Muscle of leg (tissue), 11 donors: Measurements from ENCODE around the gene ABHD10. TPM values are rescaled to one million over a fixed set of nuclear protein-coding genes. Genes with fewer than 3 reads are reported as not detected.

Experiments used
- DNase-seq: peaks from one replicate; pipeline ENCODE4 v3.0.0; 2013
- H3K27ac ChIP-seq: one replicate; pipeline ENCODE4 v1.5.1; 2013; ENCODE audit warnings: mild to moderate bottlenecking, low read length, control low read depth
- H3K27me3 ChIP-seq: one replicate; pipeline ENCODE4 v1.6.1; 2013; ENCODE audit warnings: low read length; ENCODE audit not compliant: control insufficient read depth, insufficient read depth
- H3K36me3 ChIP-seq: one replicate; pipeline ENCODE4 v1.6.1; 2013; ENCODE audit warnings: low read length; ENCODE audit not compliant: control insufficient read depth, insufficient read depth
- H3K4me1 ChIP-seq: one replicate; pipeline ENCODE4 v1.6.1; 2013; ENCODE audit warnings: low read length; ENCODE audit not compliant: control insufficient read depth, insufficient read depth
- H3K4me3 ChIP-seq: one replicate; pipeline ENCODE4 v1.5.1; 2013; ENCODE audit warnings: low read length, control low read depth
- H3K9me3 ChIP-seq: replicated peaks from 2 replicates; pipeline ENCODE4 v1.6.1; 2013; ENCODE audit warnings: low read depth, low read length; ENCODE audit not compliant: control insufficient read depth
- WGBS: methylation state at CpG from one replicate; pipeline ENCODE4 v1.1.5; 2013; ENCODE audit warnings: missing lambda C conversion rate; ENCODE audit not compliant: insufficient coverage; 5-methylcytosine and 5-hydroxymethylcytosine counted together
- polyA plus RNA-seq, 8 donors: library from polyadenylated mRNA; unstranded; fragments of 120-200 nt; gene quantifications; one replicate each; pipeline versions ENCODE4 v1.2.1 to v1.2.3, GENCODE V29; 2013; ENCODE audit warnings: inconsistent platforms in 1 of 8, low replicate concordance in 1 of 8; ENCODE audit not compliant: insufficient read length in 8 of 8, insufficient read depth in 1 of 8
- total RNA-seq: library from RNA; stranded (reverse); fragments of 120-200 nt; gene quantifications from one replicate; pipeline ENCODE4 v1.2.4, GENCODE V29; 2013

The ABHD10 gene
- total and polyA plus RNA-seq, 9 donors: 21.0 to 27.0 (median 23.1) TPM

DNA sequence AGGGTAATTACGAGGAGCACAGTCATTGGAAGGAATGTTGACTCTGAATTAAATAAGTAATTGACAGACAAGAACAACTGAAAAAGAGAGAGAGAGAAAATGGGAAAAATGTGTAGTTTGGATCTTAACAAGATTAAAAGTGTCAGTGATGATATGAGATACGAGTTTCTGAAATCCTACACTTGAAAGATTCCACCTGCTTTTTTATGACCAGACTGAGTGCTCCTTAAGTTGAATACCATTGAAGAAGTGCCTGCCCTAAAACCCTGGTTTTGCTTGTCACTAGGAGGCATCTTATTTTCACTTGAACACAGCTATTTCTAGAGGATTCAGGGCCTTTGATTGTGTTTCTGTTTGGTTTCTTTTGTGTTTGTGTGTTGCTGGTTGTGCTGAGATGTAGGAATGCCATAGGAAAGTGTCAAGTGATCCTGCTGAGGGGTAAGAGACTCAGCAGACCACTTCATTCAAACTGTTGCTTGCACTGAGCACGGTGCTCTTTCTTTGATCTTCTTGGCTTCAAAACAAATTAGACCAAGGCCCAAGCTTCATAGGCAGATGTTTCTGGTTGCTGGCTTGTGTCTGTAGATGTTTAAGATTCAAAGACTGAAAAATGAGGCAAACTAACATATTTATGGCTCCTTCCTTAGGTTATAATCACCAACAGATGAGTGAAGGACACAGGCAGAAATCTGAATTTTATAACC lies 17.2 kb upstream of the ABHD10 start:
- peaks cover 12% of the 10 kb centered on the region for H3K36me3 ChIP-seq
- no peaks in the 10 kb centered on the region for H3K27me3 ChIP-seq
- no peak overlapping the region for H3K4me3 ChIP-seq
- H3K4me1 ChIP-seq: no peaks in the 10 kb centered on the region
- WGBS: no CpG with 5 or more reads among the region's 3 CpGs
- no peak overlapping the region for H3K27ac ChIP-seq
- no peak for DNase-seq
- no peaks in the 10 kb centered on the region for H3K9me3 ChIP-seq

DNA sequence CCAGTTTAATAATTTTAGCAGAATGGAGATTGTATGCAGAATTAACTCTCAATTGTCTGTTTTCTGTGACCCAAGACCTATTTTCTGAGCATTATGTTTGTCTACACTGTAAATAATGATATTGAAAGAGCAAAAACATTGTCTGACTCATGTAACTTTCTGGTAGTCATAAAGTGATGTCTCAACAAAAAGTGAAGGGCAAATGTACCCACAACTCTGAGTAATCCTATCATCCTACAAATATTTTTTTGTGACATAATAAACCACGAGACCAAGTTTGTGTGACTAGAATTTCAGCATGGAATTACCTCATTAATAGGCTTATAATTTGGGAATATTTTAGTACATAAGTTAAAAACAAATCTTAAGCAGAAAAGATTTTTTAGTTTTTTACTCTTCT lies 15.4 kb upstream of the ABHD10 start:
- no peak for DNase-seq
- Histone ChIP-seq H3K9me3 (no peaks in the 10 kb centered on the region), H3K27me3 (no peaks in the 10 kb centered on the region), H3K4me1 (peaks cover 2% of the 10 kb centered on the region), H3K27ac (no peak overlapping the region), H3K4me3 (no peak overlapping the region), H3K36me3 (peaks cover 12% of the 10 kb centered on the region)
- WGBS: no CpG with 5 or more reads among the region's 1 CpG

DNA sequence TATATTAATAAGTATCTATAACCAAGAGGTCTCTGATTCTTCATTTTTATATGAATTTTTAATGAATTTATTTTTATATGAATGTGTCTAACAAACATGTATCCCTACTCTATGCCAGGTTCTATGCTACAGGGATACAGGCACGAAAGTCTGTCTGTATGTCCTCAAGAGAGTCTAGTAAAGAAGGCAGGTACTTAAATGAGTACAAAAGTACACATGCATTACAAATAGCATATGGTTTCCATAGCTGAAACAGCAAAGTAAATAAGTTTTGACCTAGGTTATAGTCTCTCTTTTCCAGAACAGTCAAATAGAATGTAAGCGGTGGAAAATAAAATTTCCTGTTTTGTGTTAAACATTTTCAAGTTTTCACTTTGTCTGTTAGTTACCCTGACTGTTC lies 13.3 kb upstream of the ABHD10 start:
- H3K4me3 ChIP-seq: no peak overlapping the region
- H3K36me3 ChIP-seq: peaks cover 8% of the 10 kb centered on the region
- WGBS: no CpG with 5 or more reads among the region's 2 CpGs
- no peaks in the 10 kb centered on the region for H3K9me3 ChIP-seq
- H3K4me1 ChIP-seq: peaks cover 2% of the 10 kb centered on the region
- no peak overlapping the region for H3K27ac ChIP-seq
- H3K27me3 ChIP-seq: no peaks in the 10 kb centered on the region
- DNase-seq: no peak

DNA sequence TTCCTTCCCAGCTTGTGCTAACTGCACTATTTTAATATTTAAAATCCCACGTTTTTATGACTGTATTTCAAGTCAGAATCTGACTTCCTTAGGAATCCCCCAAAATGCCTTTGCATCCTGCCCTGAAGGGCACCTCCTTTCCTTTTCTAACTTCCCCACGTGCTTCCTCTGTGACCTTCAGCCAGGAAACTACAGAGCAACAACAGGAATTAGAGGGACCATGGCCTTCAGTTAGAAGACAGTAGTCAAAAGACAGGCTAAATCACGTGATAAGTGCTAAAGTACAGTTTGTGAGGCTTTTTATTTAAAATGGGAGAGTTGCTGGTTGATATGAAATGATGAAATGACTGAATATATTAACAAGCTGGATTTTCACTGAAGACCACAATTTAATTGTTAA lies 11.8 kb upstream of the ABHD10 start:
- WGBS: 42% methylated on average over 2 of the region's 3 CpGs
- Histone ChIP-seq H3K9me3 (no peaks in the 10 kb centered on the region), H3K27ac (peak overlapping the region; percentile 53), H3K4me1 (peaks cover 2% of the 10 kb centered on the region), H3K27me3 (no peaks in the 10 kb centered on the region), H3K36me3 (peaks cover 13% of the 10 kb centered on the region), H3K4me3 (no peak overlapping the region)
- DNase-seq: peak; percentile 26

DNA sequence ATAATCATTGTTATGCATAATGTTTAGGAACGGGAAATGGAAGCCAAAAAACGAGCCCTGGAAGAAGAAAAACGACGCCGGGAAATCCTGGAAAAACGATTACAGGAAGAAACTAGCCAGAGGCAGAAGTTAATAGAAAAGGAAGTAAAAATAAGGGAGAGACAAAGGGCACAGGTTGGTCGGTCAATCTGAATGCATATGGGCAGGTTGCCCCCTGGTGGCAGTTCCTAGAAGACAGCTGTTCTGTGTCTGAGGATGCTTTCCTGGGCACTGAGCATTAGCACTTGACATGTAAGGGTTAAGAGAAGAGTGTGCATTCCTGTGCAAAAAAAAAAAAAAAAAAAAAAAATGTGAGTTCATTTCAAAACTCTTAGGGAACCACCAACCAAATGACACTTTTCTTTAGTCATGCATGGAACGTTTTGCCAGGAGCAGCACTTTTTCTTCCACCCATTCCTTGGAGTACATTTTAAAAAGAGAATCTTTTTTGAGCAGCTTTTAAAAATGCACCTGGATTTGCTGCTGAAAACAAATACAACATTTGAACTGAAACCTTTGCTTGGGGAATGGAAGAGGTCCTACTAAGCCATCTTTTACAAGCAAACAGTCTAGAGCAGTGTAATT lies 11.1 kb upstream of the ABHD10 start:
- Histone ChIP-seq H3K4me3 (no peak overlapping the region), H3K27me3 (no peaks in the 10 kb centered on the region), H3K36me3 (peaks cover 8% of the 10 kb centered on the region), H3K4me1 (peaks cover 2% of the 10 kb centered on the region), H3K9me3 (no peaks in the 10 kb centered on the region), H3K27ac (peak overlapping the region; percentile 37)
- 1% methylated on average over 6 of the region's 8 CpGs for WGBS
- peak; percentile 86 for DNase-seq

DNA sequence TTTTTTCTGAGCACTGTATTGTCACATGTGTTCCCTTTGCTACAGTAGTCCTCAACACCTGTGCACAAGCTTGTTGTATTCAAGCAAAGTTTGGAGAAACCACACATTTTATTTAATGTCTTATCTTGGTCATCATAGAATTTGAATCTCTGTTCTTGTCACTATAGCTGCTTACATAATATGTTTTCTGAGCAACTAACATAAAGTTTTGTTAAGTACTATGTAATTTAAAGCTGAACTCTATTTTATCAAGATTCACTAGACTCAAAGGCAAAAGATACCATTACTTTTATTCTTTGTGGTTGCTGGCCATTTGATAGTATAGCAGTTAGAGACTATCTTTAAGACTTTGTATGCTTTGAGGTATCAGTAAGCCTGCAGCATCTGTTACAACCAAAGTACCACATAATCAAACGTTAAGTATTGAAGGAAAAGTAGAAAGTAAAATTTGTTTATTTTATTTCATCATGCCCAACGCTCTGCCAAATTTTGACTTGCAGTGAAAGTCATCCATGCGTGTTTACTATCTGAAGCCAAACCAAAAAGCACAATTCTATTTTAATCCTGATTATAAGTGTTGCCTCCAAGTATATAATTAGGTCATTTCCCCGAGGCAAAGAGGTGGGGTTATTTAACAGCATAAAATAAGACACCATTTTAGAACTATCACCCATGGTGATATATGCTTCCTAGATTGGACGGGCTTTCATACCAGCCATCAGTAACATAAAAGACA lies 10.3 kb upstream of the ABHD10 start:
- no peaks in the 10 kb centered on the region for H3K9me3 ChIP-seq
- H3K4me1 ChIP-seq: peaks cover 2% of the 10 kb centered on the region
- H3K27me3 ChIP-seq: no peaks in the 10 kb centered on the region
- H3K27ac ChIP-seq: no peak overlapping the region
- peaks cover 8% of the 10 kb centered on the region for H3K36me3 ChIP-seq
- DNase-seq: no peak
- WGBS: no CpG with 5 or more reads among the region's 5 CpGs
- H3K4me3 ChIP-seq: no peak overlapping the region

DNA sequence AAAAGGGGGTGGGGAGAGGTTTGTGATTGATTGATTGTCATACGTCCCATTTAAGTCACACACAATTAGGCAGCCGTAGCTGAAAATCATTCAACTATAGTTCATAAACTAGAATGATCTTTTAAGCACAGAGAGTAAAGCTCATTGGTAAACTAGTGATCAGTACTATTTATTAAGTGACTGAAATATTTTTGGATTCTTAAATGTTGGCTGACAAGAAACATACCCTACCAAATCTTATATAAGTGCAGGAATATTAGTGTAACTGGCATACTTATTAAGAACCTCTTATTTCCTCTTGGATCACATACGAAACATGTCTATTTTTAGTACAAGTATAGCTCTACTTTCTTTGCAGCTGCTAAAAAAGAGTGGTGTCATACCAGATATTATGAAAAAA lies 8.4 kb upstream of the ABHD10 start:
- WGBS: no CpG with 5 or more reads among the region's 3 CpGs

DNA sequence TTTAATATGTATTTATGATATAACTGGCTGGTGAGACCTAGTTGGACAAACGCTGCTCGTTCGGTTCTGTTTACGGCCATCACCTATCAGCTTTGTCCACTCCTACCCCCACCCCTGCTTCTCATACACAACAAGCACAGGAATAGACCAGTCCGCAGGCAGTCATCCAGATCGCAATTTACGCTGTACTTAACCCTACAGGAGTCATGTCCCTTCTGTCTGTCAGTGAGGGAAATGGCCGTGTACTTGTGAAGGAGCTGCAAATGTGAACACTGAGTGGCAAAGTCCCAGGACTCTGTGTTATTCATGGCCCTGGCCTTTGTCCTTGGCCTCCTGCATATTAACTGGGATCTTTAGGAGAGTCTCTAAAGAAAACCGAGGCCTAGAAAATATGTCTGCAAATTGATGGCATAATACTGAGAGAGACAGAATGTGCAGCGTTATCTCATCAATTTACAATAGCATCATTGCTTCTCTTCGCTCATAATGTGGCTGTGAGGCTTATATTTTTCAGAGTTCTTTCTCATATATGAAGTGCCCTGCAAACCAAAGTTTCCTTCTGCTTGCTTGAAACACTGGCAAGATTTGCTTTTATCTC lies 7.2 kb upstream of the ABHD10 start:
- DNase-seq: no peak
- 46% methylated on average over 4 of the region's 11 CpGs for whole genome bisulfite sequencing
- H3K27me3 ChIP-seq: no peaks in the 10 kb centered on the region
- no peak overlapping the region for H3K27ac ChIP-seq
- no peak overlapping the region for H3K4me3 ChIP-seq
- peaks cover 9% of the 10 kb centered on the region for H3K36me3 ChIP-seq
- peaks cover 2% of the 10 kb centered on the region for H3K4me1 ChIP-seq
- no peaks in the 10 kb centered on the region for H3K9me3 ChIP-seq

More for the DNA sequence above, 8.4 kb upstream of the ABHD10 start:
- Histone ChIP-seq H3K9me3 (no peaks in the 10 kb centered on the region), H3K4me3 (no peak overlapping the region), H3K27me3 (no peaks in the 10 kb centered on the region), H3K36me3 (peaks cover 9% of the 10 kb centered on the region), H3K27ac (no peak overlapping the region), H3K4me1 (peaks cover 2% of the 10 kb centered on the region)
- DNase-seq: no peak

DNA sequence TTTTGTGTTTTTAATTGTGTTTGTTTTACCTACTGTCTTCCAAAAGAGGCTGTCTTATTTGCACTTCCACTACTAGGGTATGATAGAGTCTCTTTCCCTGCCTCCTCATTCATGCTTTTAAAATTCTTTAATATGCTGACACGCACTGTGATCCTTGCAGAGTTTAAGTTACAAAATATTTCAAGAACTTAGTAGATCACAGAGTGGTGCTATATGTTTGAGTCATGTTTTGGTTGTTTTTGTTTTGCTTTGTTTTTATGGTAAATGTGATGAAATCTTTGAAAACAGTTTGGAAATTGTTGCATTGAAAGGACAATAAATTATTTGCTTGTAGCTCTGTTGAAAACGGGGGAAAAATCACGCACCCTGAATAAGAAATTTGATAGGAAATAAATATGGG lies 5.9 kb upstream of the ABHD10 start:
- H3K4me3 ChIP-seq: no peak overlapping the region
- H3K36me3 ChIP-seq: peaks cover 9% of the 10 kb centered on the region
- no peak for DNase-seq
- H3K4me1 ChIP-seq: no peaks in the 10 kb centered on the region
- no peaks in the 10 kb centered on the region for H3K27me3 ChIP-seq
- no peaks in the 10 kb centered on the region for H3K9me3 ChIP-seq
- WGBS: no CpG with 5 or more reads among the region's 3 CpGs
- no peak overlapping the region for H3K27ac ChIP-seq

DNA sequence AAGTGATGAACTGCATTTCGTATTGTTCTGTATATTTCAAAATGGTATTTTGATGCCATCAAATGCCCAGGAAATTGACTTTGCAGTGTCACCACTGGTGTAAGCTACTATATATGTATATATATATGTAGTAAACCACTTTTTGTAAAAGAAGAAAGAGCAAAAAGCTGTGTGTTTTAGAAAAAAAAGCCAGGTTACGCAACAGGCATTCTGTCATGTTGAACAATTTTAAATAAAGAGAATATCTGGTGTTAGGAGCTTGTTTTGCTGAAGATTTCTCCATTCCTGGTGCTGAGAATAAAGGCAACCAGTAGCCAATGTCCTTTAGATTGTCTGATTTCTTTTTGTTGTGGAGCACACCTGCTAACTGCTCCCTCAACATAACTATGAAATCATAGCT lies 3.7 kb upstream of the ABHD10 start:
- no peak overlapping the region for H3K27ac ChIP-seq
- no CpG with 5 or more reads among the region's 2 CpGs for WGBS
- H3K27me3 ChIP-seq: no peaks in the 10 kb centered on the region
- no peak for DNase-seq
- H3K9me3 ChIP-seq: no peaks in the 10 kb centered on the region
- H3K4me1 ChIP-seq: no peaks in the 10 kb centered on the region
- H3K4me3 ChIP-seq: no peak overlapping the region
- peaks cover 9% of the 10 kb centered on the region for H3K36me3 ChIP-seq
